ENCODE data around the gene CHMP2A. TPM values are rescaled to one million over a fixed set of nuclear protein-coding genes. Genes with fewer than 3 reads are reported as not detected.
A peak's percentile ranks its signal among the peaks of the same experiment; 100 is the strongest.

Gene CHMP2A
- total and polyA plus RNA-seq, 2 of the 13 experiments (the other 11 are each of a cell fraction or from before 2014, with no cell fraction given), result 49.7 to 55.0 TPM

- TF ChIP-seq, protein P1, sequence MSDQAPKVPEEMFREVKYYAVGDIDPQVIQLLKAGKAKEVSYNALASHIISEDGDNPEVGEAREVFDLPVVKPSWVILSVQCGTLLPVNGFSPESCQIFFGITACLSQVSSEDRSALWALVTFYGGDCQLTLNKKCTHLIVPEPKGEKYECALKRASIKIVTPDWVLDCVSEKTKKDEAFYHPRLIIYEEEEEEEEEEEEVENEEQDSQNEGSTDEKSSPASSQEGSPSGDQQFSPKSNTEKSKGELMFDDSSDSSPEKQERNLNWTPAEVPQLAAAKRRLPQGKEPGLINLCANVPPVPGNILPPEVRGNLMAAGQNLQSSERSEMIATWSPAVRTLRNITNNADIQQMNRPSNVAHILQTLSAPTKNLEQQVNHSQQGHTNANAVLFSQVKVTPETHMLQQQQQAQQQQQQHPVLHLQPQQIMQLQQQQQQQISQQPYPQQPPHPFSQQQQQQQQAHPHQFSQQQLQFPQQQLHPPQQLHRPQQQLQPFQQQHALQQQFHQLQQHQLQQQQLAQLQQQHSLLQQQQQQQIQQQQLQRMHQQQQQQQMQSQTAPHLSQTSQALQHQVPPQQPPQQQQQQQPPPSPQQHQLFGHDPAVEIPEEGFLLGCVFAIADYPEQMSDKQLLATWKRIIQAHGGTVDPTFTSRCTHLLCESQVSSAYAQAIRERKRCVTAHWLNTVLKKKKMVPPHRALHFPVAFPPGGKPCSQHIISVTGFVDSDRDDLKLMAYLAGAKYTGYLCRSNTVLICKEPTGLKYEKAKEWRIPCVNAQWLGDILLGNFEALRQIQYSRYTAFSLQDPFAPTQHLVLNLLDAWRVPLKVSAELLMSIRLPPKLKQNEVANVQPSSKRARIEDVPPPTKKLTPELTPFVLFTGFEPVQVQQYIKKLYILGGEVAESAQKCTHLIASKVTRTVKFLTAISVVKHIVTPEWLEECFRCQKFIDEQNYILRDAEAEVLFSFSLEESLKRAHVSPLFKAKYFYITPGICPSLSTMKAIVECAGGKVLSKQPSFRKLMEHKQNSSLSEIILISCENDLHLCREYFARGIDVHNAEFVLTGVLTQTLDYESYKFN (CRISPR knock-in tag; conservative IDR thresholded peaks at IDR 0.05), result 0 out of 2 replicates have a peak, but pooled peaks have one; percentile 17
- no peak for TF ChIP-seq ZNF557 (CRISPR knock-in tag; IDR thresholded peaks at IDR 0.05)
- TF ChIP-seq KLF12 (CRISPR knock-in tag; IDR thresholded peaks at IDR 0.05; ENCODE audit: borderline replicate concordance), result no peak
- no peak for TF ChIP-seq SMAD9 (CRISPR knock-in tag; IDR thresholded peaks at IDR 0.05)
- peak; percentile 99 for TF ChIP-seq KDM2A (CRISPR knock-in tag; IDR thresholded peaks at IDR 0.05; ENCODE audit: borderline replicate concordance, low read depth)
- TF ChIP-seq, protein P2, sequence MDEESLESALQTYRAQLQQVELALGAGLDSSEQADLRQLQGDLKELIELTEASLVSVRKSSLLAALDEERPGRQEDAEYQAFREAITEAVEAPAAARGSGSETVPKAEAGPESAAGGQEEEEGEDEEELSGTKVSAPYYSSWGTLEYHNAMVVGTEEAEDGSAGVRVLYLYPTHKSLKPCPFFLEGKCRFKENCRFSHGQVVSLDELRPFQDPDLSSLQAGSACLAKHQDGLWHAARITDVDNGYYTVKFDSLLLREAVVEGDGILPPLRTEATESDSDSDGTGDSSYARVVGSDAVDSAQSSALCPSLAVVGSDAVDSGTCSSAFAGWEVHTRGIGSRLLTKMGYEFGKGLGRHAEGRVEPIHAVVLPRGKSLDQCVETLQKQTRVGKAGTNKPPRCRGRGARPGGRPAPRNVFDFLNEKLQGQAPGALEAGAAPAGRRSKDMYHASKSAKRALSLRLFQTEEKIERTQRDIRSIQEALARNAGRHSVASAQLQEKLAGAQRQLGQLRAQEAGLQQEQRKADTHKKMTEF (CRISPR knock-in tag; IDR thresholded peaks at IDR 0.05), result peak; percentile 63; the same call in 1 of the 2 replicates
- peak; percentile 46 for TF ChIP-seq ZBTB14 (CRISPR knock-in tag; IDR thresholded peaks at IDR 0.05)
- peak; percentile 100 for TF ChIP-seq AKAP8 (CRISPR knock-in tag; IDR thresholded peaks at IDR 0.05)
- no peak for TF ChIP-seq ZBTB1 (CRISPR knock-in tag; IDR thresholded peaks at IDR 0.05; ENCODE audit: borderline replicate concordance)
- TF ChIP-seq, protein P3, sequence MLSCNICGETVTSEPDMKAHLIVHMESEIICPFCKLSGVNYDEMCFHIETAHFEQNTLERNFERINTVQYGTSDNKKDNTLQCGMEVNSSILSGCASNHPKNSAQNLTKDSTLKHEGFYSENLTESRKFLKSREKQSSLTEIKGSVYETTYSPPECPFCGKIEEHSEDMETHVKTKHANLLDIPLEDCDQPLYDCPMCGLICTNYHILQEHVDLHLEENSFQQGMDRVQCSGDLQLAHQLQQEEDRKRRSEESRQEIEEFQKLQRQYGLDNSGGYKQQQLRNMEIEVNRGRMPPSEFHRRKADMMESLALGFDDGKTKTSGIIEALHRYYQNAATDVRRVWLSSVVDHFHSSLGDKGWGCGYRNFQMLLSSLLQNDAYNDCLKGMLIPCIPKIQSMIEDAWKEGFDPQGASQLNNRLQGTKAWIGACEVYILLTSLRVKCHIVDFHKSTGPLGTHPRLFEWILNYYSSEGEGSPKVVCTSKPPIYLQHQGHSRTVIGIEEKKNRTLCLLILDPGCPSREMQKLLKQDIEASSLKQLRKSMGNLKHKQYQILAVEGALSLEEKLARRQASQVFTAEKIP (CRISPR knock-in tag; IDR thresholded peaks at IDR 0.05; ENCODE audit: borderline replicate concordance), result no peak
- no peak for TF ChIP-seq ZNF275 (CRISPR knock-in tag; IDR thresholded peaks at IDR 0.05; ENCODE audit: borderline replicate concordance)
- peak; percentile 76; the same call in 1 of the 2 replicates for TF ChIP-seq THAP9 (CRISPR knock-in tag; IDR thresholded peaks at IDR 0.05; ENCODE audit: borderline replicate concordance)
- TF ChIP-seq MXD4 (CRISPR knock-in tag; IDR thresholded peaks at IDR 0.05), result no peak
Observed at GRCh38 chr19:58554494-58555368, at the start of gene CHMP2A (continued).
